ENCODE results near the gene PCBD2. TPM values are rescaled to one million over a fixed set of nuclear protein-coding genes. Genes with fewer than 3 reads are reported as not detected.

Gene PCBD2
- total RNA-seq, 1 donor from 2014 or later, result 18.8 TPM

DNA sequence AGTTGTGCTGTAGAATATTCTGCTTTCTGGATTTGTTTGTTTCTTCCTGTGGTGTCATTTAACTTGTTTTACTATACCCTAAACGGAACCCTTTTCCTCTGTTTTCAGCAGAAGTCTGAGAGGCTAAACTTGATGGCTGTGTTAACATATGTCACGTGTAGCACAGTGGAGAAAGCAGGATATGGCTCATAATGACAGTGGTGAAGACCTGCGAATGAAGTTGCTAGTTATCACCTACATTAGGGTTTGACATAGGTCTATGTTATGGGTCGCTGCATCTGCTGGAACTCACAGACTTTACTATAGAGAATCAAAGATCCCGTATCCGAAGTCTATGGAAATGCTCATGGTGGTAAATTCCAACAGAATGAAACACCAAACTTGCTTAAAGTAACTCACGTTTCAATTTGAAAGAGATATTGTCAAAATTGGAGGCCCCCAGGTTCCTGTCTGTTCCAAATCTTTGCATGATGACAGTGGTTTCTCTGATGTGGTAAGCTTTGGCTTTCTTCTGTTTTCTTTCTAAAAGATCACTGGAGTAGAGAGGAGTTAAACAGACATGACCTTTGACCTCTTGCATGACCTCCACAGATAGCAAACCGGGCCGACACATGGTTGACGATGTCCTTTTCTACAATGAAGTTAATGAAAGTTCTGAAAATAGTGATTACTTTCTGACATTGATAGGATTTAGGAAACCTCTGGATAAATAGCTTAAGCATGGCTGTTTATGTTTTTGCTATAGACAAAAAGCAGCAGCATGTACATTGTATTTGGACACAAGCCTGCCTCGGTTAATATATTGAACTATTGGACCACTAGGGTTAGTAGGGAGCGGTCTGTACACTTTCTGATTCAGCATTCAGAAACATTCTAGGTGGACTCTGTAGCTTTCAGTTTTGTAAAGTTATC lies 59.7 kb downstream of the PCBD2 start:
- H3K27ac Mint-ChIP-seq, result no peak overlapping the region

DNA sequence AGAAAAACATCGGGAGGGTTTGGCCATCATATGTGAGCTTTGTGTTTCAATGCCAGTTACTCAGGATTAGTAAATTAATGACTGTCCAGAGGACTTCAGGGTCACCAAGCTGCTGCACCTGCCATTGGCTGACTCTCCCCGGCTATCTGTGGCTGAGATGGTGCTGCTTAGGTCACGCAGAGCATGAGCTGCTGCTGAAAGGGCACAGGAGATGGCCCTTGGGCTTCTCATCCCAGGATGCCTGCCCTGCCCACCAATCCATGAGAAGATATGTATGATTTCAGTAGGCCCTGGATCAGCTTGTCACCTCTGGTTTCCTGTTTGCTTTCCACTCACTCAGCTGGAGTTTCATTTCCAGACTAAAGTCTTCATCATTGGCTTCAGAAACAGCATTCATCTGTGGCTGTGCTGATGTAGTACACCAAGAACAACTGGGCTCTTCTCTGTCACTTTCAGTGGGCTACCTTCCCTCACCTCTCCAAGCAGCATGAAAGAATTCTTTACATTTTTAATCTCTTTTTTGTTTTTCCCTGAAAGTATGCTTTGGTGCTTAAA lies 60.4 kb downstream of the PCBD2 start:
- Mint-ChIP-seq H3K9me3 (ENCODE audit: low read depth) (no peaks in the 10 kb centered on the region), H3K4me3 (ENCODE audit: low read depth) (no peak overlapping the region), H3K36me3 (ENCODE audit: insufficient read depth) (peaks cover 7% of the 10 kb centered on the region), H3K27me3 (no peaks in the 10 kb centered on the region), H3K4me1 (ENCODE audit: low read depth) (peaks cover 4% of the 10 kb centered on the region), H3K27ac (no peak overlapping the region)
- DNase-seq (ENCODE audit: low spot score, unreplicated experiment), result no peak
- no peak for TF ChIP-seq CTCF (IDR thresholded peaks at IDR 0.05; ENCODE audit: unreplicated experiment)

More for the DNA sequence above, 59.7 kb downstream of the PCBD2 start:
- Mint-ChIP-seq H3K4me3 (ENCODE audit: low read depth) (no peak overlapping the region), H3K4me1 (ENCODE audit: low read depth) (peaks cover 4% of the 10 kb centered on the region), H3K9me3 (ENCODE audit: low read depth) (no peaks in the 10 kb centered on the region), H3K36me3 (ENCODE audit: insufficient read depth) (peaks cover 7% of the 10 kb centered on the region), H3K27me3 (no peaks in the 10 kb centered on the region)
- no peak for DNase-seq (ENCODE audit: low spot score, unreplicated experiment)
- no peak for TF ChIP-seq CTCF (IDR thresholded peaks at IDR 0.05; ENCODE audit: unreplicated experiment)

DNA sequence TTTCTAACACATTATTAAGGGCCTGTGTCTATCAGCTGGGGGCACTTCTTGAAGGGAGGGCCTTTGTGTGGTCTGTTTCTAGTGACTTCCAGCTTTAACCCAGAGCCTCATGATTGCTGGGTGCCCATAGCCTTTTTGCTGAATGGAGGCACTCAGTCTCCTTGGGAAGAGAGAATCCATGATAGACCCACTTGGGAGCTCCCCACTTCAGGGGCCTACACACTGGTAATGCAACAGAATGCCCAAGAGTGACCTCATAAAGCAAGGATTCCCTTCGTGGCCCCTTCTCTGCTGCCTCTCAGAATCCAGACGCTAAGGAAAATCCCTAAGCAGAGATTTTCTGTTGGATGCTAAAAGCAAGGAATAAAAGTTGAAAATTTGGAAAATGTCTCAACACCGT lies 62.7 kb downstream of the PCBD2 start, which contains the start of gene CATSPER3:
TSS of gene CATSPER3 (plus strand) at position 301 of the 400 bp plus-strand sequence. CDS start at position 386, 85 bp downstream.
- Mint-ChIP-seq H3K27ac (peak within 1 kb of the TSS; percentile 65), H3K9me3 (ENCODE audit: low read depth) (no peaks in the 10 kb centered on the region), H3K4me1 (ENCODE audit: low read depth) (peaks cover 4% of the 10 kb centered on the region), H3K27me3 (no peaks in the 10 kb centered on the region), H3K36me3 (ENCODE audit: insufficient read depth) (peaks cover 4% of the 10 kb centered on the region), H3K4me3 (ENCODE audit: low read depth) (no peak within 1 kb of the TSS)
- no peak for DNase-seq (ENCODE audit: low spot score, unreplicated experiment)
- TF ChIP-seq CTCF (IDR thresholded peaks at IDR 0.05; ENCODE audit: unreplicated experiment), result no peak

DNA sequence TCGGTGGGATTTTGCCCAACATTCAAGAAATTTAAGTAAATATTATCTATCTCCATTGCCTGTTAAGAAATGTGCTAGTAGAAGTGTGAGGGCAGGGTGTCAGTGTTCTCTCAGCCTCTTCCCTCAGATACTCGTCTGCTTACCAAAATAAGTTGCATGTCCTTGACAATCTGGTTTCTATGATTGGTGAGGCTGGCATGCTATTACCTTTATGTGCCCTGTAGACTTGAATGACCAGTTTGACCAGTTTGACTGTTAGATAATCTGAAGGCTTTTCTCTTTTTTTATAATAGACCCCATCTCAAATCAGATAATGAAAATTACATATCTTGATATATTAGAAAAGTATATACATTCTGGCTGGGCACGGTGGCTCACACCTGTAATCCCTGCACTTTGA lies 63.1 kb downstream of the PCBD2 start:
- DNase-seq (ENCODE audit: low spot score, unreplicated experiment), result no peak
- no peaks in the 10 kb centered on the region for H3K27me3 Mint-ChIP-seq
- TF ChIP-seq CTCF (IDR thresholded peaks at IDR 0.05; ENCODE audit: unreplicated experiment), result no peak
- peak overlapping the region; percentile 65 for H3K27ac Mint-ChIP-seq
- peaks cover 4% of the 10 kb centered on the region for H3K4me1 Mint-ChIP-seq (ENCODE audit: low read depth)
- H3K4me3 Mint-ChIP-seq (ENCODE audit: low read depth), result no peak overlapping the region
- no peaks in the 10 kb centered on the region for H3K9me3 Mint-ChIP-seq (ENCODE audit: low read depth)
- H3K36me3 Mint-ChIP-seq (ENCODE audit: insufficient read depth), result peaks cover 3% of the 10 kb centered on the region

GRCh38 chr5:134969166-134969565 lies 64.2 kb downstream of the PCBD2 start:
- no peak for TF ChIP-seq CTCF (IDR thresholded peaks at IDR 0.05; ENCODE audit: unreplicated experiment)
- no peak for DNase-seq (ENCODE audit: low spot score, unreplicated experiment)
- Mint-ChIP-seq H3K9me3 (ENCODE audit: low read depth) (no peaks in the 10 kb centered on the region), H3K4me1 (ENCODE audit: low read depth) (peaks cover 4% of the 10 kb centered on the region), H3K27me3 (no peaks in the 10 kb centered on the region), H3K4me3 (ENCODE audit: low read depth) (no peak overlapping the region), H3K27ac (no peak overlapping the region), H3K36me3 (ENCODE audit: insufficient read depth) (peaks cover 2% of the 10 kb centered on the region)

Measured in progenitor cell of endocrine pancreas (in vitro differentiated cells).